DMS53 (cell line): ENCODE results near the gene SEMA4D.
"Not testable (repeated sequence)": the region's sequence is repeated elsewhere in the genome, so short reads cannot be mapped to it uniquely, and the experiment has no call there.

Source experiments
- DNase-seq: peaks from one replicate; lab custom pipeline; 2025; lab: John Stamatoyannopoulos, UW

SEMA4D gene

GRCh38 chr9:89352451-89352850, 145.5 kb downstream of the SEMA4D start:
- DNase-seq = no peak

GRCh38 chr9:89351584-89352300, 146.2 kb downstream of the SEMA4D start:
- no peak for DNase-seq

- peak; percentile 60 for DNase-seq
These were observed 146.8 kb downstream of the SEMA4D start for GRCh38 chr9:89350988-89351557.

GRCh38 chr9:89349607-89350006, 148.3 kb downstream of the SEMA4D start:
- no peak for DNase-seq

- DNase-seq = no peak
These were observed 150.3 kb downstream of the SEMA4D start for GRCh38 chr9:89347651-89348050.

GRCh38 chr9:89346696-89347095, 151.2 kb downstream of the SEMA4D start:
- no peak for DNase-seq

- no peak for DNase-seq
These were observed 152.4 kb downstream of the SEMA4D start for GRCh38 chr9:89345476-89345875.

- DNase-seq = not testable (repeated sequence)
These were observed 154.1 kb downstream of the SEMA4D start for GRCh38 chr9:89343812-89344211.

GRCh38 chr9:89342948-89343347, 155.0 kb downstream of the SEMA4D start:
- no peak for DNase-seq

- no peak for DNase-seq
These were observed 155.7 kb downstream of the SEMA4D start for GRCh38 chr9:89342213-89342612.

GRCh38 chr9:89340332-89340731, 157.6 kb downstream of the SEMA4D start:
- no peak for DNase-seq

- DNase-seq = no peak
These were observed 158.1 kb downstream of the SEMA4D start for GRCh38 chr9:89339807-89340206.

GRCh38 chr9:89330513-89330912, 167.4 kb downstream of the SEMA4D start:
- DNase-seq = no peak

GRCh38 chr9:89329917-89330316, 168.0 kb downstream of the SEMA4D start:
- DNase-seq = no peak

GRCh38 chr9:89328064-89328463, 169.8 kb downstream of the SEMA4D start:
- DNase-seq = no peak

GRCh38 chr9:89325733-89326132, 172.2 kb downstream of the SEMA4D start:
- no peak for DNase-seq

GRCh38 chr9:89323390-89323789, 174.5 kb downstream of the SEMA4D start:
- no peak for DNase-seq

GRCh38 chr9:89319015-89319905, 178.7 kb downstream of the SEMA4D start:
- no peak for DNase-seq

- peak; percentile 96 for DNase-seq
These were observed 179.5 kb downstream of the SEMA4D start, which contains the start of gene SECISBP2 for GRCh38 chr9:89318123-89319014. Gene SECISBP2 (plus strand): TSS chr9:89318500. CDS start chr9:89318577, 77 bp downstream.

- peak; percentile 29 for DNase-seq
These were observed 180.6 kb downstream of the SEMA4D start for GRCh38 chr9:89317282-89317681.

- DNase-seq = no peak
These were observed 182.4 kb downstream of the SEMA4D start for GRCh38 chr9:89315482-89315881.

GRCh38 chr9:89314955-89315354, 183.0 kb downstream of the SEMA4D start:
- DNase-seq = no peak
